Activated naive CD8-positive, alpha-beta T cell treated with anti-CD3 and anti-CD28 coated beads, Interleukin-2, amount 10 ng/mL, durations not matched to agents 7 days and 5 days (primary cell): Measurements from ENCODE around the gene CNGB1. TPM values are rescaled to one million over a fixed set of nuclear protein-coding genes. Genes with fewer than 3 reads are reported as not detected.
A peak's percentile ranks its signal among the peaks of the same experiment; 100 is the strongest.
"Not testable (repeated sequence)": the region's sequence is repeated elsewhere in the genome, so short reads cannot be mapped to it uniquely, and the experiment has no call there.

Experiments used
- ATAC-seq: fragments of 150-1000 bp; cut with Tn5 transposase; one replicate; pipeline ENCODE4 v1.10.0; 2021; ENCODE audit warnings: low read depth, moderate library complexity
- POLR2A ChIA-PET: fragments of 350-600 bp; sonication (Branson Sonifier 250); formaldehyde crosslinking; loops from one replicate; lab custom pipeline; 2021; ENCODE audit warnings: antibody characterized with exemption; lab: Charles Lee
- DNase-seq: peaks from one replicate; pipeline ENCODE4 v3.0.0; 2021
- H3K27ac Mint-ChIP-seq: one replicate; pipeline ENCODE4 v1.8.0; 2022; ENCODE audit warnings: mild to moderate bottlenecking, mixed read lengths
- H3K27me3 Mint-ChIP-seq: one replicate; pipeline ENCODE4 v1.8.0; 2022; ENCODE audit warnings: mild to moderate bottlenecking, moderate library complexity, mixed read lengths
- H3K36me3 Mint-ChIP-seq: one replicate; pipeline ENCODE4 v1.8.0; 2021; ENCODE audit warnings: mild to moderate bottlenecking, mixed read lengths
- H3K4me1 Mint-ChIP-seq: one replicate; pipeline ENCODE4 v1.8.0; 2021; ENCODE audit warnings: mixed read lengths
- H3K4me3 Mint-ChIP-seq: one replicate; pipeline ENCODE4 v1.8.0; 2022; ENCODE audit warnings: mild to moderate bottlenecking, moderate library complexity, mixed read lengths
- H3K9me3 Mint-ChIP-seq: one replicate; pipeline ENCODE4 v1.8.0; 2021; ENCODE audit warnings: mixed read lengths
- total RNA-seq, 2 experiments: library from RNA; stranded (reverse); gene quantifications; one replicate each; pipeline ENCODE4 v1.2.3, GENCODE V29; 2021

The CNGB1 gene
- total RNA-seq, 2 experiments from 2014 or later: not detected

DNA sequence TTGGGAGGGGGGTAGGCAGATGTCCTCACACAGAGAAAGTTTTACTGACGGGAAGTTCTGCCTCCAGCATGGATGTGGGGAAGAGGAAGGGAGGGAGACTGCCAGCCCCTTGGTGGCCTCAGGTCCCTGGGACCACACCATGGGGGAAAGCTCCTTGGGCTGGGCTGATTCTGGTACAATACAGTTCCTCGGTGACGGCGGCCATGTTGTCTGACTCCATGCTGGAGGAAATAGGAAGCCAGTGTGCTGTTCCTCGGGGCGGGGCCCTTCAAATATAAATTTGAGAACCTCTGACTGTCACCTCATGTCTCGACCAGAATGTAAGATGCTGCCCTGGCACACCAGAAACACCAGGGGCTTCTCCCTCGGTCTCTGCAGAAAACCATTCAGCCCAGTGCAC is 66.8 kb downstream of the CNGB1 start:
- no peaks in the 10 kb centered on the region for H3K9me3 Mint-ChIP-seq
- peaks cover 8% of the 10 kb centered on the region for H3K27me3 Mint-ChIP-seq
- H3K36me3 Mint-ChIP-seq: no peaks in the 10 kb centered on the region
- DNase-seq (no peak), ATAC-seq (no peak)
- POLR2A ChIA-PET: no interaction called here
- H3K4me3 Mint-ChIP-seq: no peak overlapping the region
- H3K27ac Mint-ChIP-seq: no peak overlapping the region
- peaks cover 8% of the 10 kb centered on the region for H3K4me1 Mint-ChIP-seq

DNA sequence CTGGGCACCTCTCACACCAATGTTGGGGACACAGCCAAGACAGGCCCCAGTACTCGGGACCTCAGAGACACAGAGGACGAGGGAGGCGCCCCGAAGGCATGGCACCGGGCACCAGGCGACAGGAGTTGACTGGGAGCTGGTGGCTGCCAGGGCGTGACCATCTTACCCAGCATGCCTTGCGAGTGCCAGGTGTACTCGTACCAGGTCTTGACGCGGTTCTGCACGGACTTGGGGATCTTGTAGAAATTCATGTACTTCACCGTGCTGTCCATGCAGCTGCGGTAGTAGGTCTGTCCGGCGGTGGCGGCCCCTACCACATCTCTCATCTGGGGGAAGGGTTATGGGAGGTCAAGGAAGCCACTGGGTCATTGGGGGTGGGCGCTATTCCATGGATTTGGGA is 67.3 kb downstream of the CNGB1 start:
- ATAC-seq: no peak
- POLR2A ChIA-PET: no interaction called here
- Mint-ChIP-seq H3K27ac (no peak overlapping the region), H3K4me3 (no peak overlapping the region), H3K36me3 (no peaks in the 10 kb centered on the region), H3K27me3 (peaks cover 8% of the 10 kb centered on the region), H3K4me1 (peaks cover 8% of the 10 kb centered on the region), H3K9me3 (no peaks in the 10 kb centered on the region)
- no peak for DNase-seq

DNA sequence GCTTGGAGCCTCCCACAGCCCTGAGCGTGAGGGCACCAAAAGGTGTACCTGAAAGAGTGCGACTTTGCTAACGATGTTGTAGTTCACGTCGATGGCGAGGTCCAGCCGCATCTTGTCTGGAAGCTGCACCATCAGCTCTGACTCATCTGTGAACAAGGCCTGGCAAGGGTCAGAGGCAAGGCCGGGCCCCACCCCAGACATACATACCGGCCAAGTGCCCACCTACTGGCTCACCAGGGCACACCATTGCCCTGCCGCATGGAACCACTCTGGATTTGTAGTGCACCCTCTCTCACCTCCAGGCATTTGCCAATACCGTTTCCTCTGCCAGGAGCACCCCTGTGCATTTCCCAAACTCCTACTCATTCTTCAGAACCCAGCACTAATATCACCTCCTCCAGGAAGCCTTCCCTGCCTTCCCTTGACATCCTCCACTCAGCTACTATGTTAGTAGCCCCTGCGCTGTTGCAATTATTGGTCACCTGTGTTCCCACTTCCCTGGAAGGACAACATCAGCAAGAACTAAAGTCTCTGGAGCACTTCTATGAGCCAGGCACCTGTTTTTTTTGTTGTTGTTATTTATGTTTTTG is 69.4 kb downstream of the CNGB1 start:
- peaks cover 8% of the 10 kb centered on the region for H3K27me3 Mint-ChIP-seq
- DNase-seq (no peak), ATAC-seq (no peak)
- H3K36me3 Mint-ChIP-seq: no peaks in the 10 kb centered on the region
- no peak overlapping the region for H3K4me3 Mint-ChIP-seq
- POLR2A ChIA-PET: no interaction called here
- no peaks in the 10 kb centered on the region for H3K9me3 Mint-ChIP-seq
- H3K27ac Mint-ChIP-seq: no peak overlapping the region
- H3K4me1 Mint-ChIP-seq: peaks cover 8% of the 10 kb centered on the region

DNA sequence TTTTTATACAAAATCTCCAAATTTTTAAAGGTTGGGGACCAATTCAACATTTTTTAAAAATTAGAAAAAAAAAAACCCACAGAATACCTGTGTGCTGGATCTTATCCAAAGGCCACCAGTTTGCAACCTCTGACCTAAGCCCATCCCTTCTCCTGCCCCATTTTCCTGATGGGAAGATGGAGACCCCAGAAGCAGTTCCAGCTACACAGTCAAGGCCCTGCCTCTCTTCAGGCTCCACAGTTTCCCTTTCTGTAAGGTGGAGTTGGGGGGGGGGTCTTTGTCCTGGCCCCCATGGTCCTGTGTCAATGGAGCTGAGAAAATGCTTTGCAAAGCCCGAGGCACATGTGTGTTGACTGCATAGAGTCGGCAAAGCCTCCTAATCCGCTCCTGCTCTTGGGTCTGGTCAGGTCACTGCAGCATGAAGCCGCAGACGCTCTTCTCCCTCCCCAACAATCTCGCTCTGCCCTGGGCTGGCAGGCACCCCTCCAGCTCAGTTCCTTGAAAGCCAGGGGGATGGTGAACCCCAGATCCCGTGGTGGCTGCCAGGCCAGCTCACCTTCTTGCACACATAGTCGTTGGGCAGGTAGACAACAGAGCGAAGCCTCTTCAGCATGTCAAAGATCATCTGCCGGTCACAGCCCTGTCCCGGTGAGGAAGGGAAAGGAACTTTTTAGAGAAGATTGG is 70.0 kb downstream of the CNGB1 start:
- no peak overlapping the region for H3K27ac Mint-ChIP-seq
- peaks cover 8% of the 10 kb centered on the region for H3K27me3 Mint-ChIP-seq
- ATAC-seq (no peak), DNase-seq (no peak)
- no peaks in the 10 kb centered on the region for H3K9me3 Mint-ChIP-seq
- H3K4me1 Mint-ChIP-seq: peaks cover 4% of the 10 kb centered on the region
- POLR2A ChIA-PET: interaction anchor here (0.7 kb wide), 1 partner anchor 66 kb away, joined by 3 read pairs; no protein-coding TSS in a partner anchor
- H3K4me3 Mint-ChIP-seq: no peak overlapping the region
- no peaks in the 10 kb centered on the region for H3K36me3 Mint-ChIP-seq

DNA sequence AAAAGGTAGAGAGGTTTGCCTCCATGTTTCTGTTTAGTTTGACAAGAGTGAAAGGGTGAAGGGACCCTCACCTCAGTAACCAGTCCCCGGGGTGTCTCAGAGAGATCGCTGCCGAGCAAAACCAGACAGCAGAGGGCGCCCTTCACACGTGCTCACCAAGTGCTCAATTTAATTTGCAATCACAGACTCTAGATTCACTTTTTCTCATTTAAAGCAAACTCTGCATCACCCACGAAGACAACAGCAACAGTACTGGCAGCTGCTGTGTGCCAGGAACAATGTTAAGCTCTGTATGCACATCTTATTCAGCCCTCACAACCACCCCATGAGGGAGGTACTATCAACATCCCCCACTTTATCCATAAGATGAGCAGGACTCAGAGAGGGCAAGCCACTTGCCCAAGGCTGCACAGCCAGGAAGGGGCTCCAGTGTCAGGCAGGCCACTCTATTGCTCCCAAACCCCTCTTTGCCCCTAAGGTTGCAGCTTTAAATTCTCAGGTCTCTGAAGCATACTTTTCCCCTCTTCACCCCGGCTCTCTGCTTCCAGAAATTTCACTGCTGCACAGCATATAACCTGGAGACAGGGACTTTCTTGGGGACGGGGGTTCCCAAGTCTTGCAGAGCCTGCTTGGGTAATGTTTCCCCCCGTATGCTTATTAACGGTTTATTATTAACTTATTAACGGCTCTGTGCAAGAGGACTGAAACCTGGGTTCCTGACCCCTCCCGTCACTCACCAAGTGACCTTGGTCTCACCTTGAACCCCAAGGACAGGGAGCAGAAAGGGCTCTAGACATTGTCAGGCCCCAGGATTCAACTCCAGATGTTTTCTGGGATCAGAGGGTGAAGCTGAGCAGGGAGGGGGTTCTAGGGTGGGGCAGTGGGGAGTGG is 70.9 kb downstream of the CNGB1 start:
- H3K27me3 Mint-ChIP-seq: peaks cover 10% of the 10 kb centered on the region
- DNase-seq (peak; percentile 80), ATAC-seq (peak; percentile 71)
- POLR2A ChIA-PET: interaction anchor here (0.7 kb wide), 1 partner anchor 67 kb away, joined by 3 read pairs; no protein-coding TSS in a partner anchor
- no peak overlapping the region for H3K4me3 Mint-ChIP-seq
- no peak overlapping the region for H3K27ac Mint-ChIP-seq
- H3K36me3 Mint-ChIP-seq: no peaks in the 10 kb centered on the region
- H3K9me3 Mint-ChIP-seq: no peaks in the 10 kb centered on the region
- peaks cover 4% of the 10 kb centered on the region for H3K4me1 Mint-ChIP-seq

DNA sequence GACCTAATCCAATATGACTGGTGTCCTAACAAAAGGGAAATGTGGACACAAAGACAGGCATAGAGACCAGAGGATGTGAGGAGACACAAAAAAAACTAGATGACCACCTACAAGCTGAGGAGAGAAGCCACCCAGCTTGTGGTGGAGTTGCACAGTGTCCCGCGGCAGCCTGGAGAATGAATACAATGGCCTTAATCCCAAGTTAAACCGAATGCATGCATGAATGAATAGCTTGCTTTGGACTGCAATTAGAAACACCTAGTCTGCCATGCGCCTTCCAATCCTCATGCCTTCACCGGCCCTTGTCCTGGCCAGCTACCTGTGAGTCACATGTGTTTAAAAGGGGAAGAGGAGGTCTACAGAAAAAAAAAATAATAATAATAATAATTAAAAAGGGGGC is 72.0 kb downstream of the CNGB1 start:
- Mint-ChIP-seq H3K27ac (no peak overlapping the region), H3K9me3 (no peaks in the 10 kb centered on the region), H3K4me3 (no peak overlapping the region), H3K36me3 (no peaks in the 10 kb centered on the region), H3K4me1 (peaks cover 10% of the 10 kb centered on the region), H3K27me3 (peaks cover 12% of the 10 kb centered on the region)
- POLR2A ChIA-PET: no interaction called here
- ATAC-seq: no peak
- no peak for DNase-seq

DNA sequence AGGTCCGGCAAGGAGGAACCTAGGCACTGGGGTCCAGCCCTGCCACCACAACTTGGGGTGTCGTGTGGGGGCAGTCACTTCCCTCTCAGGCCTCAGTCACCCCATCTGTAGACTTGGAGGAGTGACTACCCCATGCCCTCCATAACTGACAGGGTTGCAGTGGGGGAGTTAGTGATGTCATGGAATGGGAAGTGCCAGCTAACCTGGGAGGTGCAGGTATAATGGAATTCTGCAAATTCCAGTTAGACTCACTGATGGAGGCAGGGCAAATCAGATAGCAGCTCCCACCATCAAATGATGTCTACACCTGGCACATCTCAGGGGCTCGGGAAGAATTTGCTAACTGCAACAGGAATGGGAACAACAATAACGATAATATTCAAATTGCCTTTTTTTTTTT is 72.9 kb downstream of the CNGB1 start:
- H3K4me1 Mint-ChIP-seq: peaks cover 10% of the 10 kb centered on the region
- no peaks in the 10 kb centered on the region for H3K36me3 Mint-ChIP-seq
- POLR2A ChIA-PET: no interaction called here
- no peak overlapping the region for H3K27ac Mint-ChIP-seq
- DNase-seq (no peak), ATAC-seq (no peak)
- peaks cover 10% of the 10 kb centered on the region for H3K27me3 Mint-ChIP-seq
- H3K4me3 Mint-ChIP-seq: no peak overlapping the region
- H3K9me3 Mint-ChIP-seq: no peaks in the 10 kb centered on the region

DNA sequence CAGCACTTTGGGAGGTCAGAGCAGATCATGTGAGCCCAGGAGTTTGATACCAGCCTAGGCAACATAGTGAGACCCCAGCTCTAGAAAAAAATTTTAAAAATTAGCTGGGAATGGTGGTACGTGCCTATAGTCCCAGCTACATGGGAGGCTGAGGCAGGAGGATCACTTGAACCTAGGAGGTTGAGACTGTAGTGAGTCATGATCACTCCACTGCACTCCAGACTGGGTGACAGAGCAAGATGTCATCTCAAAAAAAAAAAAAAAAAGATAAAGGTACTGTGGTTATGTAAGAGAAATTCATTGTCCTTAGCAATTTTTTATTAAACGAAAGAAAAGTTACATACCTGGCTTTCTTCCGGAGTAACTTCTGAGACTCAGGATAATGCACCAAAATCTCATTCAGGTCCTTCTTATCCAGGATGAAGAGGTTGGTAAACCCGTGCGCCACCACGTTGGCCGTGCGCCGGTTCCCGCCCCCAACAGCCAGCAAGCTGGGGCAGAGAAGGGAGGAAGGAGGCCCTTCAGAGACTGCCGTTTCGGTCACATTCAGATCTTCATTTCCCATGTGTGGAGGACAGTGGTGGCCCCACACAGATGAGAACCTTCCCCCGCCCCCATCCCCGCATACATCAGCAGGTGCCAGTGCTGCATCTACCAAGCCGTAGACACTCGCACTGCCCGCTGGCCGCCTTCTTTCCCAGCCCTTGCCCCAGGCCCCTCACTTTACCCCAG is 73.7 kb downstream of the CNGB1 start:
- Mint-ChIP-seq H3K4me3 (no peak overlapping the region), H3K36me3 (no peaks in the 10 kb centered on the region), H3K4me1 (peaks cover 10% of the 10 kb centered on the region), H3K27me3 (peaks cover 12% of the 10 kb centered on the region), H3K27ac (no peak overlapping the region), H3K9me3 (no peaks in the 10 kb centered on the region)
- no peak for DNase-seq
- ATAC-seq: no peak
- POLR2A ChIA-PET: no interaction called here

DNA sequence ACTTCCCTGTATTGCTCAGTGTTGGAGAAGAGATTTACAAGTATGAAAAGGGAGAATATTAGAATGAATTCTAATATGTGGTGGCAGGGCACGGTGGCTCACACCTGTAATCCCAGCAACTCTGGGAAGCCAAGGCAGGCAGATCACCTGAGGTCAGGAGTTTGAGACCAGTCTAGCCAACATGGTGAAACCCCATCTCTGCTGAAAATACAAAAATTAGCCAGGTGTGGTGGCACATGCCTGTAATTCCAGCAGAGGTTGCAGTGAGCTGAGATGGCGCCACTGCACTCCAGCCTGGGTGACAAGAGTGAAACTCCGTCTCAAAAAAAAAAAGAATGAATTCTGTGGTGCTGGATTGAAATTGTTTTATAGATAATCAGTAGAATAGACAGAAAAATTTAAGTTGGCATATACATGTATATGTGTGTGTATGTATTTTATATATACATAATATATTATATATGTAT is 75.8 kb downstream of the CNGB1 start:
- POLR2A ChIA-PET: not testable (repeated sequence)

DNA sequence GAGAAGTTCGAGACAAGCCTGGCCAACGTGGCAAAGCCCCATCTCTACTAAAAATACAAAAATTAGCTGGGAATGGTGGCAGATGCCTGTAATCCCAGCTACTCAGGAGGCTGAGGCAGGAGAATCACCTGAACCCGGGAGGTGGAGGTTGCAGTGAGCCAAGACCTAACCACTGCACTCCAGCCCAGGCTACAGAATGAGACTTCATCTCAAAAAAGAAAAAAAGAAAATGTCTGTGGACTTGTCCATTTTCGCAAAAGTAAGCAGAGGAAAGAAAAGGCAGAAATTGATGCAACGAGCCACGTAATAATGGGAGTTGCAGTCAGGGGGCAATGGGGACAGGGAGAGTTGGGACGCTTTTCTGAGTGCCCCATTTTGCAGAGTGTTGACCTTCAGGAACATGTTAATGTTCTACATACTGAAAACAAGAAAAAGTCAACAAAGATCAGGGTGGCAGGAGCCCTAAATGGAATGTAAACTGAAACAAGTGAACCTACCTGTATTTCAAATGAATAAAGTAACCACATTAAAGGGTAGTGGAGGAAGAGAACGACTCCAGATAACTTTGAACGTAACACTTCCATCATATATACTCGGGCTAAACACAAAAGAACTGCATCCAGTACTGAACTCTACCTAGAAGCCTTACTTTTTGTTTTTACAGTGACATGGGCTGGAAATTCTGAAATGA is 76.4 kb downstream of the CNGB1 start:
- Mint-ChIP-seq H3K27me3 (peaks cover 24% of the 10 kb centered on the region), H3K9me3 (no peaks in the 10 kb centered on the region), H3K36me3 (no peaks in the 10 kb centered on the region), H3K27ac (no peak overlapping the region), H3K4me1 (peaks cover 6% of the 10 kb centered on the region), H3K4me3 (no peak overlapping the region)
- POLR2A ChIA-PET: no interaction called here
- ATAC-seq: no peak
- no peak for DNase-seq

More for the DNA sequence above, 75.8 kb downstream of the CNGB1 start:
- not testable (repeated sequence) for ATAC-seq, H3K27ac Mint-ChIP-seq, H3K4me3 Mint-ChIP-seq, DNase-seq, H3K9me3 Mint-ChIP-seq, H3K36me3 Mint-ChIP-seq
- Mint-ChIP-seq H3K27me3 (peaks cover 21% of the 10 kb centered on the region), H3K4me1 (peaks cover 10% of the 10 kb centered on the region)

DNA sequence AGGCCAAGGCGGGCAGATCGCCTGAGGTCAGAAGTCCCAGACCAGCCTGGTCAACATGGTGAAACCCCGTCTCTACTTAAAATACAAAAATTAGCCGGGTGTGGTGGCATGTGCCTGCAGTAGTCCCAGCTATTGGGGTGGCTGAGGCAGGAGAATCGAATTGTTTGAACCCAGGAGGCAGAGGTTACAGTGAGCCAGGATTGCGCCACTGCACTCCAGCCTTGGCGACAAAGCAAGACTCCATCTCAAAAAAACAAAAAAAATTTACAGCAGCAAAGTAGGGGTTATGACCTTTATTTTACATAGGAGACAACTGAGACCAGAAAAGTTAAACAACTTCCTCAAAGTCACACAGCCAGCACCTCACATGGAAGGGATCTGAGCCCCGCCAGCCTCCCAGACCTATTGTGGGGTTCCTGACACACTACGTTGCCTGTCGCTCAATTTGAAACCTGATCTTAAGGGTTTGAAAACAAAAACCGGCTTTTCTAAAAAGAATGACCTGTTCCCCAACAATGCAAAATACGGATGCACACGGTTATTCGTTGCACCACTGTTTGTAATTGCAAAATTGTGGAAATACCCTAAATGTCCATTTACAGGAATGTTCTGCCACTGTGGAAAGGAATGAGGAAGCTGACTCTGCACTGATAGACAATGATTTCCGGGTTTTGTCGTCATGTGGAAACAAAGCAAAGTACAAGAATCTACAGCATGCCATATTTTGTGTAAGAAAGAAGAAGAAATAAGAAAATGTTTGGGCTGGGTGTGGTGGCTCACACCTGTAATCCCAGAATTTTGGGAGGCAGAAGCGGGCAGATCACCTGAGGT is 77.2 kb downstream of the CNGB1 start:
- Mint-ChIP-seq H3K27me3 (peaks cover 26% of the 10 kb centered on the region), H3K27ac (no peak overlapping the region), H3K36me3 (no peaks in the 10 kb centered on the region), H3K4me3 (no peak overlapping the region), H3K9me3 (no peaks in the 10 kb centered on the region), H3K4me1 (peaks cover 6% of the 10 kb centered on the region)
- POLR2A ChIA-PET: no interaction called here
- ATAC-seq (no peak), DNase-seq (no peak)

DNA sequence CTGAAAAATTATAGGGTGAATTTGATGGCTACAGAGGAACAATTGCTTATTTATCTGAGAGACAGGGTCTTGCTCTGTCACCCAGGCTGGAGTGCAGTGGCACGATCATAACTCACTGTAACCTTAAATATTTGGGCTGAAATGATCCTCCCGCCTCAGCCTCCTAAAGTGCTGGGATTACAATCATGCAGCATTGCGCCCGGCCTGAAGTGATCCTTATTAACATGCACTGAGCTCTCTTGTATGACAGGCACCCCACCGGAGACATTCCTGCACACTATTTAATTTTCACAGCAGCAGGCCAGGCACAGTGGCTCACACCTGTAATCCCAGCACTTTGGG is 77.7 kb downstream of the CNGB1 start:
- ATAC-seq: no peak
- Mint-ChIP-seq H3K9me3 (no peaks in the 10 kb centered on the region), H3K4me3 (no peak overlapping the region), H3K27me3 (peaks cover 26% of the 10 kb centered on the region), H3K27ac (no peak overlapping the region), H3K36me3 (no peaks in the 10 kb centered on the region), H3K4me1 (peaks cover 6% of the 10 kb centered on the region)
- no peak for DNase-seq
- POLR2A ChIA-PET: no interaction called here
